ENCODE measurements around the gene HACL1. TPM values are rescaled to one million over a fixed set of nuclear protein-coding genes. Genes with fewer than 3 reads are reported as not detected.

HACL1 gene
- total RNA-seq, 6 experiments from 2014 or later, result 28.9 to 37.4 (median 32.9) TPM

- 70% methylated on average over 1 of the region's 1 CpG for WGBS (ENCODE audit: insufficient coverage, low coverage, low lambda C conversion rate, missing lambda C conversion rate)
These were observed 13.6 kb upstream of the HACL1 start for GRCh38 chr3:15614958-15615357.

GRCh38 chr3:15612001-15612400 lies 10.6 kb upstream of the HACL1 start:
- TF ChIP-seq CTCF (IDR thresholded peaks at IDR 0.05), result no peak
- TF ChIP-seq POLR2A (IDR thresholded peaks at IDR 0.05), result no peak
- Histone ChIP-seq H3K4me1 (peaks cover 0 to 73% (median 27%) of the 10 kb centered on the region in 4 donors), H3K36me3 (no peaks in the 10 kb centered on the region), H3K9me3 (no peaks in the 10 kb centered on the region), H3K27me3 (no peaks in the 10 kb centered on the region), H3K27ac (peak overlapping the region in 1 of 3 donors; percentile 2), H3K4me3 (no peak overlapping the region)
- WGBS (ENCODE audit: insufficient coverage, low coverage, low lambda C conversion rate, missing lambda C conversion rate), result 29% methylated on average over 1 of the region's 1 CpG
- intact Hi-C loops (cut with DNase I), result no loop called here
- DNase-seq, result no peak
- no peak for ATAC-seq

More at GRCh38 chr3:15614958-15615357, 13.6 kb upstream of the HACL1 start:
- TF ChIP-seq POLR2A (IDR thresholded peaks at IDR 0.05), result no peak
- no peak for TF ChIP-seq CTCF (IDR thresholded peaks at IDR 0.05)
- no peak for DNase-seq
- H3K9me3 ChIP-seq, result peaks cover 0 to under 1% (median 0%) of the 10 kb centered on the region in 4 donors
- intact Hi-C loops (cut with DNase I), result no loop called here
- H3K27ac ChIP-seq, result no peak overlapping the region
- no peak for ATAC-seq
- H3K27me3 ChIP-seq, result no peaks in the 10 kb centered on the region
- no peaks in the 10 kb centered on the region for H3K36me3 ChIP-seq
- H3K4me3 ChIP-seq, result no peak overlapping the region
- peaks cover 0 to 49% (median 13%) of the 10 kb centered on the region in 4 donors for H3K4me1 ChIP-seq

- Histone ChIP-seq H3K27me3 (no peaks in the 10 kb centered on the region), H3K4me1 (peaks cover 0 to 81% (median 32%) of the 10 kb centered on the region in 4 donors), H3K4me3 (no peak overlapping the region), H3K9me3 (no peaks in the 10 kb centered on the region), H3K27ac (peak overlapping the region in 1 of 3 donors; percentile 2), H3K36me3 (no peaks in the 10 kb centered on the region)
- intact Hi-C loops (cut with DNase I), result no loop called here
- no peak for DNase-seq
- TF ChIP-seq CTCF (IDR thresholded peaks at IDR 0.05) (no peak), POLR2A (IDR thresholded peaks at IDR 0.05) (no peak)
- WGBS (ENCODE audit: insufficient coverage, low coverage, low lambda C conversion rate, missing lambda C conversion rate), result 55% methylated on average over 3 of the region's 3 CpGs
- no peak for ATAC-seq
These were observed 9.6 kb upstream of the HACL1 start for GRCh38 chr3:15611018-15611417.

- intact Hi-C loops (cut with DNase I), result no loop called here
- ATAC-seq, result peak; percentile 73 to 83 (median 78)
- H3K27me3 ChIP-seq, result no peaks in the 10 kb centered on the region
- no peaks in the 10 kb centered on the region for H3K36me3 ChIP-seq
- no peaks in the 10 kb centered on the region for H3K9me3 ChIP-seq
- TF ChIP-seq POLR2A (IDR thresholded peaks at IDR 0.05), result peak; percentile 38
- no peak for TF ChIP-seq CTCF (IDR thresholded peaks at IDR 0.05)
- H3K4me1 ChIP-seq, result peaks cover 0 to 89% (median 36%) of the 10 kb centered on the region in 4 donors
- peak; percentile 82 to 89 (median 83) for DNase-seq
- WGBS (ENCODE audit: insufficient coverage, low coverage, low lambda C conversion rate, missing lambda C conversion rate), result 48% methylated on average over 4 of the region's 4 CpGs
- no peak overlapping the region for H3K4me3 ChIP-seq
- H3K27ac ChIP-seq, result peak overlapping the region in 2 of 3 donors; percentile 21 to 37
These were observed 8.9 kb upstream of the HACL1 start for GRCh38 chr3:15610082-15610759.

Measured in right lobe of liver (tissue), 6 donors.